GM19328 (cell line): Measurements from ENCODE around the gene RGS5.

ENCODE experiments used
- ATAC-seq: cut with Tn5 transposase; IDR thresholded peaks from one replicate; pipeline ENCODE4 v1.9.1; 2021; ENCODE audit warnings: mild to moderate bottlenecking, moderate library complexity; ENCODE audit not compliant: unreplicated experiment

Gene RGS5

GRCh38 chr1:163186862-163187261 is 15.9 kb downstream of the RGS5 start:
- ATAC-seq: no peak

DNA sequence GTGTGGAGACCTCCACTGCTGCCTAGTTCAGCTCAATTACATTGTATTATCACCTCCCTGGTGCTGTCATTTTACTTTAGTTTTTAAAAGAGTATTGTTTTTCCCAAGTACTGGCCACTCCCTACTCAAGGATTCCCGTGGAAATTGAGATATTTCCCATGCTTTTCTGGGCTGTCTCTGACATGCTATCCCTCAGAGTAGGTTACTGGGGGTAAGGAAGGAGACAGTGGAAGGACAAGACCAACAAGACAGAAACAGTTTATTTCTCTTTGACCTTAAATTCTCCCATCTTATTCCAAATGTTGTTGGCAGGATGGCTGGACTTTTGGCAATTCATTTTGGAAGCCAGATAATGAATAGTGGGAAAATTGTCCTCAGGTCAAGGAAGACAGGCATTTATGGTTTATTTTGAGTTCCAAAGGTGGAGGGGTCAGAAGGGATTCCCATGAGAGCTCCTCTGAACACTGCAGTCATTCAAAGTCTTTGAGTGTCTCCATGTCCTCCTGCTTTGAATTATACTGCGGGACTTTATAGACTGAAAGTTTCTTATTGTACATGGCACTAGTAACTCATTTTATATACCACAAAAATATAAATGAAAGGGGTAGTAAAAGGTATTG is 20.3 kb downstream of the RGS5 start:
- ATAC-seq: no peak

- no peak for ATAC-seq
These were observed 24.1 kb downstream of the RGS5 start for GRCh38 chr1:163178628-163179027.

DNA sequence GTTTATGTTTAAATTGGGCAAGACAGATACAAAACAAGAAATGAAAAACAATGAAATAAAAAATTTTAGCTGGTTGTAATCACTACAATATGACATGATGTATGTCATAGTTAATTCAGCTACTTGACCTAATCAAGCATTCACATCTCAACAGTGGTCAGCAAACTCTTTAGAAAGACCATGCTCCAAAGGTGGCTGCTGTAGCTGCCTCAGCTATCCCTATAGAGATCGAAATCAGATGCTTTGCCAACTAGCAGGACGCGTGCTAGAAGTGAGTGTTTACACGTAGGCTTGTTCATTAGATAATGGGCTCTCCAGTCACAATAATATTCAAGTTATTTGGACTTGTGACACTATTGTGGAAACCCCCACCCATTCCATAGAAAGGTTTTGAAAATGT is 25.9 kb downstream of the RGS5 start:
- ATAC-seq: no peak

- ATAC-seq: no peak
These were observed 27.9 kb downstream of the RGS5 start for GRCh38 chr1:163174524-163175437.

DNA sequence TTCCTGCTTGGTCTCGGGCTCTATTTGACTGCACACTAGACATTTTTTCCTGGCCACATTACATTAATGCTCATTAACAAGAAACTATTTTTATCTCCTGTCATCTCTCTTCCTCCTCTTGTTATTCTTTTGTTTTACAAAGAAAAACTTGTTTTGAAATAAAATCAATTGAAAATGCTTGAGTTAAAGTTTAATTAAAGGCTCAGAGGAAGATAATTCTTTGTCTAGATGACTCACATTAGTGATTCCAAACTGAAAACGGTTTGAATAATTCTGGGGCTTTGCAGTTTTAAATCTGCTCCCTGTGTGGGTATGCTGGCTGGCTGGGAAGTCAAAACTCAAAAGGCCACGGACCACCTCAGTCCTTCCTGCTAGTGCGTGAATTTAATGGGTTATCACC is 29.6 kb downstream of the RGS5 start:
- no peak for ATAC-seq

DNA sequence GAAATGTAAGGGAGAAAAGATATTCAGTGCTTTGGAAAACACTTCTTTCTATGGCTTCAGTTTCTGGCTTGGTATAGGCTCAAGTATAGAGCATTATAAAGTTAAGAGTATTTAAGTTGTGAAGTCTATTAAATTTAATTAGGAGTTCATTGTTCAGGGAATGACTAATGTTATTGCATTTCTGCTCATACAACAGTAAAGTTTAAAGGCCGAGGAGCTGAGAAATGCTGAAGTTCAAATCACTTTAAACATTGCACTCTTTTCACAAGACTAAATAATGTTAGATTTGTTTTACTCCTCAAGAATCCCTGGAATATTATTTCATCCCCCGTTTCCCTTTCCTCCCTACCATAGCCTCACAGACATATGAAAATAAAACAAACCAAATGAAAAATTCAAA is 30.1 kb downstream of the RGS5 start:
- no peak for ATAC-seq

DNA sequence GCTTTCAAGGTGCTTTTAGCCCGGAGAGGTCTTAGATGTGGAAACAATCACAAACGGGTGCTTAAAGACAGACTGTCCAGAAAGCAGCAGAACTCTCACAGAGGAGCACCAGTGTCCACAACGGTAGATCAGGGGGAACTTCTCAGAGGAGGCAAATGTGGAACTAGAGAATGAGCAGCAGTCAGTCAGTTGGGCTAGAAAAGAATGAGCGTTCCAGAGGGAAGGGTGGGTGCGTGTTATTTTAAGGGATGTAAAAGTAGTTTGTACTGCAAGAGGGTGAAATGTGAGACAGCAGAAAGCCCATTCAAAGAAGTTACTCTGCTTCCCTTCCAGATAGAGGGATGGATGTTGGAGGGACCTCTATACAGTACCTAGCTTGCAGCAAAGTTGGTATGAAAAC is 30.9 kb downstream of the RGS5 start:
- ATAC-seq: no peak

DNA sequence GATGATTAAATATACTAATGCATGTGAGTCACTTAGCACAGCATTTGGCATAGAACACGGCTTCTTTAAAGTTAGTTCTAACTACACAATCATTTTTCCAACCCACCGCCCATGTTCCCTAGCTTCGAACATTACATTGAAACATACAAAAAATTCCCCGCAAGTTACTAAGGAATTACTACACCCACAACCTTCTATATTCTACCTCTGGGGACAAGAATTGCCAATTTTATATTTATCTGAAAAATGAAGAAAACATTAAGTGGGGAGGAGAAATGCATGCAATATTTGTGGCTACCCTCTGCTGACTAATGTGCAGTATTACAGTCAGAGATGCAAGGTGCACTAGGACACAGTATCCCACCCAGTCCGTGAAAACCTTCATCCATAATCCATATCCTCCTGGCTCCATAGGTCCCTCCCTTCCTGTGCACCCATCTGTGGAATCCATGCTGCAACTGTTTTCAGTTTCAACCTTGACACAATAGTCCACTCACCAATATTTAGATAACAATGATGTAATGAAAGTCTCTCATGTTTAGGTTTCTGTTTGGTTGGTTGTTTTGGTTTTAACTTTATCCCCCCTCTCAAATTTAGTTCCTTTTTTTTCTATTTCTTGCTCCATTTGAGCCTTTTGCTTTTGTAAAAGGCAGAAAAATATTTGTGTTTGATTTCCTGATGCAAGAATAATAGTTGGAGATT is 31.6 kb downstream of the RGS5 start:
- no peak for ATAC-seq

- ATAC-seq: no peak
These were observed 32.4 kb downstream of the RGS5 start for GRCh38 chr1:163170331-163170730.

DNA sequence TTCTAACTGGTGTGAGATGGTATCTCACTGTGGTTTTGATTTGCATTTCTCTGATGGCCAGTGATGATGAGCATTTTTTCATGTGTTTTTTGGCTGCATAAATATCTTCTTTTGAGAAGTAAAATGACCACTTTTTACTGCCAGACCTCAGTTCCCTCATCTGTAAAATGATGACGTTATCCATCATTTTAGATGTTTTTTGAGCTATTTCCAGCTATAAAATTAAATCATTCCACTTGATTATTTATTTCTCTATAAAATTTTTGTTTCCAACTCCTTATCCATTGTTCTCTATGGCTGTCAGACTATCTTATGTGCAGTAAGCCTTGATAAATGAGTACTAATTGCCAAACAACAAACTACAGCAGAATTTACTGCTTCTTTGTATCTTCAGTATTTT is 33.2 kb downstream of the RGS5 start:
- ATAC-seq: no peak

DNA sequence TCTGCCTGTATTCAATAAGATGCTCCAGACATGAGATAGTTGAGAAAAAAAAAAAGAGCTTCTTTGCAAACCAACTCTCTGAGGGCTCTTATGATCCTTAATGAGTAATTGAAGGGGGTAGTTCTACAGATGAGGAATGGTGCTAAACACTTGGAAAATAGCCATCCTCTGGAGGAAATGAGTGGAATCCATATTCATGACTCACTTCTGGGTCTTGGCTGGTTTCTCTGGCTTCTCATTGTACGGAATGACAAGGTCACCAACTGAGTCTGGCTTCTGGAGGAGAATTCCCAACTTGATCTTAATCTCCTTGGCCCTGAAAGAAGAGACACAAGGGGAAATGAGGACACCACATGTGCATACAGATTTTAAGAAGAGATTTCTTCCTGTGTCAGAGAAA is 34.7 kb downstream of the RGS5 start:
- no peak for ATAC-seq

DNA sequence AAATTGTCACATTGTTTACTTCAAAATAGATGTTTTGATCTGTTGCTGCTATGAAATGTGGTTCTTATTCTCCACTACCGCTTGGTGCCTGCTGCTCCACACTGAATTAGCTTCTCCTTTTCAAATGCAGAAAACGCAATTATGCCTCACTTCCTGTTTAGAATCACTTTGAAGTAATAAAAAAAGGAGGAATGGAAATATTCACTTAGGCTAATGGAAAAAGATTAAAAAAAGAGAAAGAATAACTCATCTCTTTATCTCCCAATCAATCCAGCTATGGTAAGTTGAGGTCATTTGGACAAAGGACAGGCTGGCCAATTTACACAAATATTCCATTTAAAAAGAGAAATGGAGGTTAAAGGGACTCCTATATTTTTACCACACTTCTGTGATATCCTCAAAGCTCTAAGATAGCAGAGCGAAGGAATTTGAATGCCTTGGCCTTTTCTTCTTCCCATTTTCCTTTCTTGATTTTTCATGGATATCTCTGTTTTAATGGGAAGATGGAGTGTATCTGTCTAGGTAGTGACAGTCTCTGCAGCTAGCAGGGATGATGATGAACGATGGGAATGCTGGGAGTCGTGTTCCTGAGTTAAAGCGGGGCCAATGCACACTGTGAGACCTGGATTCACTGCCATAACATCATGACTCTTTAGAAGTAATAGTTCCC is 35.7 kb downstream of the RGS5 start:
- ATAC-seq: no peak

DNA sequence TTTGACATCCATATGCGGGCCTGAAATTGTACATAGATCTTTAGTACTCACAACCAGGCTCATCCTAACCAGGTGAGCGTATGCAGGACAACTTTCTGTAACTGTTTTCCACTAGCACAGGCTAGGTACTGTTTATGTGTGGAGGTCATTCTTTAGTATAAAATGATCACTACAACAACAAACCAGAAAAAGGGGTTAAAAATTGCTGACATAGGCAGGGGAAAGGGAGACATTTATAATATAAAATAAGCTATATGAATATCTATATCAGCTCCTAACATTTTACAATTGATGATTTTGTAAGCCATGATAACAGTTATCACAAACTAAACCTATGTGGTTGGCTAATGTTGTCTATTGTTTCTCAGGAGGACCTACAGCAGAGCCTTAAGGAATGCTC is 37.6 kb downstream of the RGS5 start:
- no peak for ATAC-seq

- ATAC-seq: no peak
These were observed 38.7 kb downstream of the RGS5 start for GRCh38 chr1:163163881-163164582.

DNA sequence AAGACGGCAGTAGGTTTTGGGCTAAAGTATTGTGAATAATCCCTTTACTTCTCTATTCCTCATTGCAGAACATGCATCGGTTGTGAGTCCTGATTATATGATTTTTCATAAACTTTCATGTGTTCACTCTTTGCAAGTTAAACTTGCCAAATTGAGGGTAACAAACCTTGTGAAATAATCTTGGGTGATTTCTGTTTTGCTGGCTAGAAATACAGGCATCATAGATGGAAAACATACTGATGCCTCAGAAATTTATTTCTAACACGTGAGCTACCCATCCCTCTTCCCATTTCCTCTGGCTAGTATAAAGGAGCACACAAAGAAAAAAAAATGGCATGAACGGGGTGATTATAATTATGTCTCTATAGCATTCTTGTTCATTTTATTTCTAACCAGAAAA is 39.6 kb downstream of the RGS5 start:
- ATAC-seq: no peak

GRCh38 chr1:163162381-163162914 is 40.3 kb downstream of the RGS5 start:
- ATAC-seq: no peak

- no peak for ATAC-seq
These were observed 40.9 kb downstream of the RGS5 start for GRCh38 chr1:163161841-163162240.

GRCh38 chr1:163161337-163161736 is 41.4 kb downstream of the RGS5 start:
- no peak for ATAC-seq

GRCh38 chr1:163155606-163156005 is 47.1 kb downstream of the RGS5 start:
- no peak for ATAC-seq
